Activated CD8-positive, alpha-beta memory T cell treated with anti-CD3 and anti-CD28 coated beads, Interleukin-2, amount 50 U/mL, for 1 hour (primary cell): ENCODE results near the gene NIPAL3.
"Not testable (repeated sequence)": the region's sequence is repeated elsewhere in the genome, so short reads cannot be mapped to it uniquely, and the experiment has no call there.

Experiments used
- DNase-seq: peaks from one replicate; pipeline ENCODE4 v3.0.0-alpha.2; 2020; ENCODE audit errors: extremely low read depth

NIPAL3 gene

GRCh38 chr1:24516506-24516905 lies 100.9 kb downstream of the NIPAL3 start:
- DNase-seq, result no peak

GRCh38 chr1:24517898-24518297 lies 102.3 kb downstream of the NIPAL3 start:
- DNase-seq, result no peak

DNA sequence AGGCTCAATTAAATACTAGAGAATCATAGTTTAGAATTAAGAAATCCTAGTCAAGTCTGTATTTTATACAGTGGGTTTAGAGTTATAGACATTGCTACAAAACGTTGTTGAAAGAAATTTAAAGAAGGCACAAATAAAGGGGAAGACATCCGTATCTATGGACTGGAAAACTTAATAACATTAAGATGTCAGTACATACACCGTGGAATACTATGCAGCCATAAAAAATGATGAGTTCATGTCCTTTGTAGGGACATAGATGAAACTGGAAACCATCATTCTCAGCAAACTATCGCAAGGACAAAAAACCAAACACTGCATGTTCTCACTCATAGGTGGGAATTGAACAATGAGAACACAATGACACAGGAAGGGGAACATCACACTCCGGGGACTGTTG lies 104.7 kb downstream of the NIPAL3 start:
- DNase-seq, result not testable (repeated sequence)
